ENCODE data around the gene AIFM3.

Gene AIFM3

DNA sequence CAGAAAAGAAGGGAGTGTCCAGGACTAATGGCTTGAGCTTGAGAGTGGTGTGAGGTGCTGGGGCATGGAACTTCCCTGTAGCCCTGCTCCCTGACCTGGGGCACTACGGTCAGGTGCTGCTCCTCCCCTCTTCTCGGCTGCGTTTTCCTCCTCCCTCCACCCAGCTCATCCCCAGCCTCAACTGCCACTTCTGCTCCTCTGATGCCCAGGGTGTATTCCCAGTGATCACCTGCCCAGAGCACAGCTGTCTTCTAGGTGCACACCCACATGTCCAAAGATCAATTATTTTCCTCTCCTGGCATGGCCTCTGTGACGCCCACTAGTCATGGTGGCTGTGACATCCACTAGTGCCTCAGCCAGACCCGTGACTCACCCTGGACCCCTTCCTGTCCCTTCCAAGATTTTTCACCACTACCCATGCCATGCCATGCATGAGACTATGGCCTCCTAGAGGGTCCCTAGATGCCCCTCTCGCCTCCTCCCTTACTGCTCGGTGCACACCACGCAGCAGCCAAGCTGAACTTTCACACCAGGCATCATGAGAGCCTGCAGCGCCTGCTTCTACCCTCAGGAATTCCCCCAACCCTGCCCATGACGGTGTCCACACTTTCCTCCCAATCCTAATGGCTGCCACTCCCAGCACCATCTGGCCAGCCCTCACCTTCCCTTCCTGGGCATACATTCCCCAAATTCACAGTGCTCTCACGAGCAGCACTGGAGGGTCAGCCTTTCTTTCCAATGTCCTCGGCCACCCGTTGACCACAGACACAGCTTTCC is 49.8 kb downstream of the AIFM3 start:
- no peaks in the 10 kb centered on the region for H3K36me3 ChIP-seq (ENCODE audit: control insufficient read depth, insufficient read depth, low read length)
- H3K27ac ChIP-seq (ENCODE audit: low read depth, low read length) = no peak overlapping the region
- peaks cover 12% of the 10 kb centered on the region for H3K4me1 ChIP-seq (ENCODE audit: control insufficient read depth, insufficient read depth, low read length)
- H3K4me3 ChIP-seq (ENCODE audit: low read length) = no peak overlapping the region
- H3K27me3 ChIP-seq (ENCODE audit: control insufficient read depth, insufficient read depth, low read length) = no peaks in the 10 kb centered on the region
- no peak overlapping the region for H3K9ac ChIP-seq (ENCODE audit: low read length)

DNA sequence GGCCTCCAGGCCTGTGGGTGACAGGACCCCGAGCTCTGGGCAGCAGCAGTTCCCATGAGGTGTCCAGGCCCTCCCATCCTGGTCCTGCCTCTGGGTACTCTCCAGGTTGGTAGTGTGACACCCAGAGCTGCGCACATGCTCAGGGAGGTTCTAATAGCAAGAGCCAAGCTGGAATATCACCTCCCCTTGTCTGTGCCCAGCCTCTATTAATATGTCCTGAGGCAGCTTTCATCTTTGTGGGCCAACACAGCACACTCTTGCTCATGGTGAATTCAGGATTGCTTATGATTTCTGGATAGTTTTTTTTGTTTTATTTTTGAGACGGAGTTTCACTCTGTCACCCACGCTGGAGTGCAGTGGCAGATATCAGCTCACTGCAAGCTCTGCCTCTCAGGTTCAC is 51.3 kb downstream of the AIFM3 start:
- Histone ChIP-seq H3K27ac (ENCODE audit: low read depth, low read length) (no peak overlapping the region), H3K4me1 (ENCODE audit: control insufficient read depth, insufficient read depth, low read length) (peaks cover 12% of the 10 kb centered on the region), H3K36me3 (ENCODE audit: control insufficient read depth, insufficient read depth, low read length) (no peaks in the 10 kb centered on the region), H3K9ac (ENCODE audit: low read length) (no peak overlapping the region), H3K27me3 (ENCODE audit: control insufficient read depth, insufficient read depth, low read length) (no peaks in the 10 kb centered on the region), H3K4me3 (ENCODE audit: low read length) (no peak overlapping the region)

DNA sequence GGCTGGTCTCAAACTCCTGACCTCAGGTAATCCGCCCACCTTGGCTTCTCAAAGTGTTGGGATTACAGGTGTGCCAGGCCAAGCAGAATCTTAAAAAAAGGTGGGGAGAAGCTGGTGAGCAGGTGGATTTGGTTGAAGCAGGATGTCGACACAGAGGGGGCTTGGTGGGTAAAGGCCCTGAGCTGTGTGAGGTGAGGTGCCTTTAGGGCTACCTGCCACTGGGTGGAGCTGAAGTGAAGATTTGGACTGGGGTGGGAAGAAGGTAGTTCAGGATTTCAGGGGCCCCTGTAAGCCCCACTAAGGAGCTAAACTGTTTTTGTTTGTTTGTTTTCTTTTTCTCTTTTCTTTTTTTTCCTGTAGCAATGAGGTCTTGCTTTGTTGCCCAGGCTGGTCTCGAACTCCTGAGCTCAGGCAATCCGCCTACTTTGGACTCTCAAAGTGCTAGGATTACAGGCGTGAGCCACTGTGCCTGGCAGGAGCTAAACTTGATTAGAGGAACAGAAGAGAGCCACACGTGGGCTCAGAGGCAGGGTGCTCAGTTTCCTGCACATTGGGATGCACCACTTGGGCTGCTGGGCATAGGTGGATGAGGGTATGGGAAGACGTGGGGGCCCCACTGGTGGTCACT is 53.9 kb downstream of the AIFM3 start:
- Histone ChIP-seq H3K9ac (ENCODE audit: low read length) (no peak overlapping the region), H3K27me3 (ENCODE audit: control insufficient read depth, insufficient read depth, low read length) (no peaks in the 10 kb centered on the region), H3K4me1 (ENCODE audit: control insufficient read depth, insufficient read depth, low read length) (no peaks in the 10 kb centered on the region), H3K27ac (ENCODE audit: low read depth, low read length) (no peak overlapping the region), H3K4me3 (ENCODE audit: low read length) (no peak overlapping the region), H3K36me3 (ENCODE audit: control insufficient read depth, insufficient read depth, low read length) (no peaks in the 10 kb centered on the region)

DNA sequence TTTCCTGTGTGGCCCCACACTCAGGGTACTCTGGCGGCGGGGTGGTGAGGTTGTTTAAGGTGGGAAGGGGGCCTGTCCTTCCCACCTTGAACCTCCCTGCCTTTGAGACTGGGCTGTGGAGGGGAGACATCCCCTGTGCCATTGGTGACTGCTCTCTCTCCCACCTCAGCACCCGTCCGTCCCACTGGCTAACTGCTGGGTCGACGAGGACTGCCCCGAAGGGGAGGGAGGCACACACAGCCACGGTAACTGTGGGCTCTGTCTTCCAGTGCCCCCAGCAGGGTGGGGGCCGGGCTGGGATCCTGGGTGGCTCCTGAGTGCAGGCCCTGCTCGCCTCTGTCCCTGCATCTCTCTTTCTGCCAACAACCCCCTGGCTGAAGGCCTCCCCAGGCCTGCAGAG is 55.5 kb downstream of the AIFM3 start:
- no peaks in the 10 kb centered on the region for H3K36me3 ChIP-seq (ENCODE audit: control insufficient read depth, insufficient read depth, low read length)
- no peak overlapping the region for H3K27ac ChIP-seq (ENCODE audit: low read depth, low read length)
- H3K9ac ChIP-seq (ENCODE audit: low read length) = no peak overlapping the region
- H3K27me3 ChIP-seq (ENCODE audit: control insufficient read depth, insufficient read depth, low read length) = no peaks in the 10 kb centered on the region
- H3K4me3 ChIP-seq (ENCODE audit: low read length) = no peak overlapping the region
- H3K4me1 ChIP-seq (ENCODE audit: control insufficient read depth, insufficient read depth, low read length) = no peaks in the 10 kb centered on the region

DNA sequence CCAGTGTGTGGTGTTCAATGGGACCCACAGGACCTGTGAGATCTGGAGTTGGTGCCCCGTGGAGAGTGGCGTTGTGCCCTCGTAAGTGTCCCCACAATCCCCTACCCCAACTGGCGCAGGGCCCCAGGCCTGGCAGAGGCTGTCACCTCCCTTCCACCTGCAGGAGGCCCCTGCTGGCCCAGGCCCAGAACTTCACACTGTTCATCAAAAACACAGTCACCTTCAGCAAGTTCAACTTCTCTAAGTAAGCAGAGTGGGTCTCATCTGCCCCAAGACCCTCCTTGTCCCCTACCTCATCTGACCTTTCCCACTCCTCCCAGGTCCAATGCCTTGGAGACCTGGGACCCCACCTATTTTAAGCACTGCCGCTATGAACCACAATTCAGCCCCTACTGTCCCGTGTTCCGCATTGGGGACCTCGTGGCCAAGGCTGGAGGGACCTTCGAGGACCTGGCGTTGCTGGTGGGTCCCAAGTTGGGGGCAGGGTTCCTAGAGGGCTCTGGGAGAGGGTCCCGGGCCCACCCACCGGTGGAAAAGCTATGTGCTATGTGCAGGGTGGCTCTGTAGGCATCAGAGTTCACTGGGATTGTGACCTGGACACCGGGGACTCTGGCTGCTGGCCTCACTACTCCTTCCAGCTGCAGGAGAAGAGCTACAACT is 56.0 kb downstream of the AIFM3 start:
- H3K36me3 ChIP-seq (ENCODE audit: control insufficient read depth, insufficient read depth, low read length) = no peaks in the 10 kb centered on the region

DNA sequence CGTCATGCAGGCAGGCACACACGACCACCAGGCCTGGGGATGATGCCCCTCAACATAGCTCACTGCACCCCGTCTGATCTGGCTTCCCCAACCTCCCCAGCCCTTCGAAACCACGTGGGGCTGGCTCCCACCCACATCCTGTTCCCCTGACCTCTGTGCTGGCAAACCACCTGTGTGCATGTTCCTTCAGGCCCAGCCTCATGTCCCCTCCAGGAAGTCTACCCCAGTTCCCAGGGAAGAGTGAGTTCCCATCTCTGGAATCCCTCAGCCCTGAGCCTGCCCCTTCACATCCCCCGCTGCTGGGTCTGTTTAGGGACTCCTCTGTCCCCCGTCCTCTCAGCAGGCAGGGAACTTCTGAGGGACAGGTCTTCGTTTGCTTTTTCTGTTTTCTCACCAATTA is 58.2 kb downstream of the AIFM3 start:
- Histone ChIP-seq H3K36me3 (ENCODE audit: control insufficient read depth, insufficient read depth, low read length) (no peaks in the 10 kb centered on the region), H3K4me3 (ENCODE audit: low read length) (no peak overlapping the region), H3K27me3 (ENCODE audit: control insufficient read depth, insufficient read depth, low read length) (no peaks in the 10 kb centered on the region), H3K9ac (ENCODE audit: low read length) (no peak overlapping the region), H3K27ac (ENCODE audit: low read depth, low read length) (no peak overlapping the region), H3K4me1 (ENCODE audit: control insufficient read depth, insufficient read depth, low read length) (no peaks in the 10 kb centered on the region)

More for the DNA sequence above, 56.0 kb downstream of the AIFM3 start:
- Histone ChIP-seq H3K4me3 (ENCODE audit: low read length) (no peak overlapping the region), H3K27ac (ENCODE audit: low read depth, low read length) (no peak overlapping the region), H3K4me1 (ENCODE audit: control insufficient read depth, insufficient read depth, low read length) (no peaks in the 10 kb centered on the region), H3K9ac (ENCODE audit: low read length) (no peak overlapping the region), H3K27me3 (ENCODE audit: control insufficient read depth, insufficient read depth, low read length) (no peaks in the 10 kb centered on the region)

DNA sequence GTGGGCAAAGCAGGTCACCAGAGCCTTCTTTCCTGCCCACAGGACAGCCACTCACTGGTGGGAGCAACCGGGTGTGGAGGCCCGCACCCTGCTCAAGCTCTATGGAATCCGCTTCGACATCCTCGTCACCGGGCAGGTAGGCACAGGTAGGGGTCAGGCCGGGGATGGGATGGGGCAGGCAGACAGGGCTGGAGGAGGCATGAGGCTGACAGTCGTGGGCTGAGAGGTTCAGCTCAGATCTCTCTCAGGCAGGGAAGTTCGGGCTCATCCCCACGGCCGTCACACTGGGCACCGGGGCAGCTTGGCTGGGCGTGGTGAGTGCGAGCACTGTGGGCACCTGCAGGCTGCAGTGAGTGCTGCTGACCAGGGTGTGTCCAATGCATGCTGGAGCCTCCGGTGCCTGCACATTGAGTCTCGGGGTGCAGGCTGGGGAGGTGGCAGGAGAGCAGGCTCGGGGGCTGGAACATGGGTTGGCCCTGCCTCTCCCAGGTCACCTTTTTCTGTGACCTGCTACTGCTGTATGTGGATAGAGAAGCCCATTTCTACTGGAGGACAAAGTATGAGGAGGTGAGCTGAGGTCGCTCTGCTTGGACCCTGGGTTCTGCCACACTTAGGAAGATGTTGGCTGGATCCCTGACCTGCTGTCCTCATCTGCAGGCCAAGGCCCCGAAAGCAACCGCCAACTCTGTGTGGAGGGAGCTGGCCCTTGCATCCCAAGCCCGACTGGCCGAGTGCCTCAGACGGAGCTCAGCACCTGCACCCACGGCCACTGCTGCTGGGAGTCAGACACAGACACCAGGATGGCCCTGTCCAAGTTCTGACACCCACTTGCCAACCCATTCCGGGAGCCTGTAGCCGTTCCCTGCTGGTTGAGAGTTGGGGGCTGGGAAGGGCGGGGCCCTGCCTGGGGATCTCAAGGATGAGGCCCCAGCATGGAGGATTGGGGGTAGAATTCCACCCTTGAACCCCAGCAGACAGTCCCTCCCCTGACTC is 59.0 kb downstream of the AIFM3 start:
- no peak overlapping the region for H3K27ac ChIP-seq (ENCODE audit: low read depth, low read length)
- H3K36me3 ChIP-seq (ENCODE audit: control insufficient read depth, insufficient read depth, low read length) = no peaks in the 10 kb centered on the region
- H3K4me1 ChIP-seq (ENCODE audit: control insufficient read depth, insufficient read depth, low read length) = no peaks in the 10 kb centered on the region
- peaks cover under 1% of the 10 kb centered on the region for H3K27me3 ChIP-seq (ENCODE audit: control insufficient read depth, insufficient read depth, low read length)
- H3K4me3 ChIP-seq (ENCODE audit: low read length) = no peak overlapping the region
- H3K9ac ChIP-seq (ENCODE audit: low read length) = no peak overlapping the region

DNA sequence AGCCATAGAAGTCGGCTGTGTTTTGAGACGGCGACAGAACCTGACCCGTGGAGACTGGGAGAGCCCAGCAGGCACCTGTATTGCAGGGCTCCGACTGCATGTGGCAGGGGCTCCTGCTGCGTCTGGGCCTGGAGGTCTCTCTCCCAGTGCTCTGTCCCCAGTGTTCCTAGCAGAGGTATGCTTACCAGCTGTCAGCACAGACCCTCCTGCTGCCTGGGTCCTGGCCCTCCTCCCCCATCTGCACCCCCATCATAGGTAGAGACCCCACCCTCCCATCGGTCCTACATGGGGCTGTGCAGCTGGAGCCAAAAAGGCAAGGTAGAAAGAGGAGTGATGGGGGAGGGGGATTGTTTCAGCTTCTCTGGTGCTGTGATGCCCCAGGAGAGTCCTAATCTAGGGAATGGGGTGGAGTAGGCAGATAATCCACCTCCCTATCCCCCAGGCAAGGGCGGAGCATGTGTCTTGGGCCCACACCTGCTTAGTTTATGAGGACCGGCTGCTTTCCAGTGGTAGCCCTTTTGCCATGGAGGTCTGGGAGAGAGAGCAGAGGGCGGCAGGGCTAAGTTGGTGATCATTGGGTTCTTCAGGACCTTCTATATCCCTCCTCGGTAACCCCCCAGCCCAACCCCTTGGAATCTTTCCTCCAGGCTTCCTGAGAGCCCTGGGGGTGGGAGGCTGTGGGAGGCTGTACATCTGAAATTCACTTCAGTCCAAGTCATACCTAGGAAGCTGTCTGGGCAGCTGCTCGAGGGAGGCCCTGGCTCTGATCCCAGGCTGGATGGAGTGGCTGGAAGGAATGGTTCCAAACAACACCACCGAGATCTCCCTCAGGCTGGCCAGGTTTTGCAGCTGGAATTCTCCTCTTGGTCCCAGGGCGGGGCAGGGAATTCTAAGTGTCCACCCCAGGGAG is 60.0 kb downstream of the AIFM3 start:
- H3K4me3 ChIP-seq (ENCODE audit: low read length) = no peak overlapping the region
- H3K36me3 ChIP-seq (ENCODE audit: control insufficient read depth, insufficient read depth, low read length) = no peaks in the 10 kb centered on the region
- peaks cover 10% of the 10 kb centered on the region for H3K27me3 ChIP-seq (ENCODE audit: control insufficient read depth, insufficient read depth, low read length)
- no peaks in the 10 kb centered on the region for H3K4me1 ChIP-seq (ENCODE audit: control insufficient read depth, insufficient read depth, low read length)
- no peak overlapping the region for H3K27ac ChIP-seq (ENCODE audit: low read depth, low read length)
- no peak overlapping the region for H3K9ac ChIP-seq (ENCODE audit: low read length)

DNA sequence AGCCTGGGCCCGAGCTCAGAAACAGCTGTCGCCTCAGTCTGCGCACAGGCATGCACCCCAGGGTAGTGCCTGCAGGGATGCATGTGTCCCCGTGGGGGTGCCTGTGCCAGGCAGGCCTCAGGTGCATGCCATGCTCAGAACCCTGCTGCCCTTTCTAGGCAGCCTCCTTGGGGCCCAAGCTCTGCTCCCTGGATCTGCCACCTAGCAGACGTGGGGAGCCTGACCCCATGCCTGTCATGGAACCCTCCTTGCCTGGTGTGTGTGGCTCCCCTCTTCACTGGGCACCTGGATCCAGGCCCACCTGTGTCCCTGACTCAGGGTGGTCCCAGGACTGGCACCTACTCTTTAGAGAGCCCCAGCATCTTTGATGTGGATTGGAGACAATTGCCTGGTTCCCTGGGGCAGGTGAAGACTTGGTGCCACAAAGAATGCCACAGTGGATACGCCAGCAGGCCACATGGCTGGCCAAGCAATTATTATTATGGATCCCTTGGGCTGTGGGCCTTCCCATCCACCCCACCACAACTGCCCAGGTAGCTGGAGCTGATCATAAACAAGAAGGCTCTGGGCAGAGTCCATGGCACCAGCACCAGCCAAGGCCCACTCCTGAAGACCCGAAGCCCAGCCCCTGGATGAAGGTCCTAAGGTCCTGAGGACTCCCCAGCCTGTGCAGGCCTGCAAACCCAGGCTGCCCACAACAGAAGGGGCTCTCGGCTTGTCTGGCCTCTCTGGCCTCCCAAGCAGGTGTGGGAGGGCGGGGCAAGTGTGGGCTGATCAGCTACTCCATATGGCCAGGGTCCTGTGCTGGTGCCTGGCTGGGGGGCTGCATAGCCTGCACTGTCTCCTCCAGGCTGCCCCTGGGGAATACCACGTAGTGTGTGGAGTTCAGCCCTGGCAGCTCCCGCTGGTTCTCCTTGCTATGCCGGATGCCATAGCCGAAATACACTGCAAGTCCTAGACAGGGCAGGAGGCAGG is 61.5 kb downstream of the AIFM3 start:
- H3K9ac ChIP-seq (ENCODE audit: low read length) = no peak overlapping the region
- peaks cover 12% of the 10 kb centered on the region for H3K27me3 ChIP-seq (ENCODE audit: control insufficient read depth, insufficient read depth, low read length)
- no peak overlapping the region for H3K4me3 ChIP-seq (ENCODE audit: low read length)
- no peak overlapping the region for H3K27ac ChIP-seq (ENCODE audit: low read depth, low read length)
- no peaks in the 10 kb centered on the region for H3K36me3 ChIP-seq (ENCODE audit: control insufficient read depth, insufficient read depth, low read length)
- no peaks in the 10 kb centered on the region for H3K4me1 ChIP-seq (ENCODE audit: control insufficient read depth, insufficient read depth, low read length)

DNA sequence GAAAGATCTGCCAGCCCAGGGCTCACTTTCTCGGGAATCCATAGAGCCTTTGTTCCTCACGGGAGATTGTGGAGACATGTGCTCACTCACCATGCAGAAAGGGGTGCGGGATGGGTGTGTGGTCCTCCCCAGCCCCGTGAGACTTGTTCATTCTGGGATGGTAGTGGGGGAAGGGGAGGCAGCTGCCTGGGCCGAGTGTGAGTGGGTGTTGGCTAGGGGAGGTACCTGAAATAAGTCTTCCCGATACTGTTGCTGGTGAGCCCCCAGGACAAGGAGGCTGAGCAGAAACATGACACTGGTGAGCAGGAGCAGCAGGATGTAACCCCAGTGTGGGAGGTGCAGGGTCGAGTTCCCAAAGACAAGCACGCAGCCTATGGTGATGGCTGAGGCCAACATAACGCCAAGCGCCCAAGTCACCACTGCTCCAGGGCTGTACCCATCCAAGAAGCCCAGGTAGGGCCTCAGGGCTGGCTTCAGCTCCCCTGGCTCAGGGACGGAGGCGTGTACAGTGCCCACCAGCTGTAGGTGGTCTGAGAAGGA is 62.5 kb downstream of the AIFM3 start:
- H3K36me3 ChIP-seq (ENCODE audit: control insufficient read depth, insufficient read depth, low read length) = no peaks in the 10 kb centered on the region
- H3K4me3 ChIP-seq (ENCODE audit: low read length) = no peak overlapping the region
- no peaks in the 10 kb centered on the region for H3K4me1 ChIP-seq (ENCODE audit: control insufficient read depth, insufficient read depth, low read length)
- H3K9ac ChIP-seq (ENCODE audit: low read length) = no peak overlapping the region
- H3K27ac ChIP-seq (ENCODE audit: low read depth, low read length) = no peak overlapping the region
- peaks cover 12% of the 10 kb centered on the region for H3K27me3 ChIP-seq (ENCODE audit: control insufficient read depth, insufficient read depth, low read length)
